Left ventricle myocardium inferior (tissue), 1 donor: ENCODE results near the gene ZNF441. TPM values are rescaled to one million over a fixed set of nuclear protein-coding genes. Genes with fewer than 3 reads are reported as not detected.

Experiments
- DNase-seq: peaks from one replicate; pipeline ENCODE4 v3.0.0-alpha.2; 2020
- H3K27ac ChIP-seq: fragments of 200-600 bp; replicated peaks from 2 replicates; pipeline ENCODE4 v1.8.0; 2021
- H3K27me3 ChIP-seq: fragments of 200-600 bp; 2 replicates; pipeline ENCODE4 v1.8.0; 2021; ENCODE audit warnings: low read depth
- H3K36me3 ChIP-seq: fragments of 200-600 bp; 2 replicates; pipeline ENCODE4 v1.8.0; 2021
- H3K4me1 ChIP-seq: fragments of 200-600 bp; 2 replicates; pipeline ENCODE4 v1.8.0; 2021
- H3K4me3 ChIP-seq: fragments of 200-600 bp; 2 replicates; pipeline ENCODE4 v1.8.0; 2021; ENCODE audit warnings: mild to moderate bottlenecking, moderate library complexity
- H3K9me3 ChIP-seq: fragments of 200-600 bp; replicated peaks from 2 replicates; pipeline ENCODE4 v1.8.0; 2021
- CTCF ChIP-seq: fragments of 200-600 bp; IDR thresholded peaks from 2 replicates; pipeline ENCODE4 v1.8.0; 2021; ENCODE audit warnings: antibody characterized with exemption, mild to moderate bottlenecking, borderline replicate concordance
- intact Hi-C: fragments of 100-400 bp; cut with micrococcal nuclease; formaldehyde crosslinking; loops from one replicate; pipeline ENCODE4 v1.11.0; 2022
- total RNA-seq: library from RNA; stranded (reverse); fragmentation: NEBNext Ultra II Directional; extraction: Animal tissue kit (Norgen Biotek cat#: 25700); gene quantifications from one replicate; pipeline ENCODE4 v1.2.1, GENCODE V29; 2021
- donor health status: DM: no; HTN: yes; CAD: no; lungs with severe emphysema.

The ZNF441 gene
- total RNA-seq, 1 donor from 2014 or later = 4.3 TPM

GRCh38 chr19:11749751-11750150, 17.0 kb upstream of the ZNF441 start:
- no peak for TF ChIP-seq CTCF
- H3K4me3 ChIP-seq = no peak overlapping the region
- intact Hi-C loops = no loop called here
- H3K27me3 ChIP-seq = no peaks in the 10 kb centered on the region
- no peaks in the 10 kb centered on the region for H3K4me1 ChIP-seq
- DNase-seq = no peak
- H3K27ac ChIP-seq = no peak overlapping the region
- H3K9me3 ChIP-seq = peaks cover 67% of the 10 kb centered on the region
- no peaks in the 10 kb centered on the region for H3K36me3 ChIP-seq

GRCh38 chr19:11752244-11752736, 14.5 kb upstream of the ZNF441 start:
- intact Hi-C loops = no loop called here
- no peak for DNase-seq
- H3K27ac ChIP-seq = no peak overlapping the region
- no peaks in the 10 kb centered on the region for H3K36me3 ChIP-seq
- TF ChIP-seq CTCF = no peak
- H3K27me3 ChIP-seq = no peaks in the 10 kb centered on the region
- H3K4me3 ChIP-seq = no peak overlapping the region
- no peaks in the 10 kb centered on the region for H3K4me1 ChIP-seq
- H3K9me3 ChIP-seq = peaks cover 74% of the 10 kb centered on the region

GRCh38 chr19:11754663-11755062, 12.1 kb upstream of the ZNF441 start:
- no peak for DNase-seq
- no peak overlapping the region for H3K4me3 ChIP-seq
- no peaks in the 10 kb centered on the region for H3K4me1 ChIP-seq
- no peaks in the 10 kb centered on the region for H3K27me3 ChIP-seq
- TF ChIP-seq CTCF = no peak
- no peaks in the 10 kb centered on the region for H3K36me3 ChIP-seq
- H3K9me3 ChIP-seq = peaks cover 57% of the 10 kb centered on the region
- intact Hi-C loops = no loop called here
- H3K27ac ChIP-seq = no peak overlapping the region

- H3K27ac ChIP-seq = no peak overlapping the region
- intact Hi-C loops = no loop called here
- no peak for TF ChIP-seq CTCF
- H3K4me3 ChIP-seq = no peak overlapping the region
- no peak for DNase-seq
- H3K9me3 ChIP-seq = peaks cover 36% of the 10 kb centered on the region
- no peaks in the 10 kb centered on the region for H3K36me3 ChIP-seq
- no peaks in the 10 kb centered on the region for H3K4me1 ChIP-seq
- H3K27me3 ChIP-seq = no peaks in the 10 kb centered on the region
Measured at GRCh38 chr19:11756965-11757364, 9.8 kb upstream of the ZNF441 start.

- H3K4me3 ChIP-seq = no peak overlapping the region
- no peaks in the 10 kb centered on the region for H3K36me3 ChIP-seq
- no peak for DNase-seq
- no peak overlapping the region for H3K27ac ChIP-seq
- H3K27me3 ChIP-seq = no peaks in the 10 kb centered on the region
- intact Hi-C loops = no loop called here
- H3K4me1 ChIP-seq = no peaks in the 10 kb centered on the region
- H3K9me3 ChIP-seq = peaks cover 33% of the 10 kb centered on the region
- no peak for TF ChIP-seq CTCF
Measured at GRCh38 chr19:11759805-11760204, 7.0 kb upstream of the ZNF441 start.

- peaks cover 12% of the 10 kb centered on the region for H3K9me3 ChIP-seq
- H3K27me3 ChIP-seq = no peaks in the 10 kb centered on the region
- no peak for TF ChIP-seq CTCF
- peaks cover 16% of the 10 kb centered on the region for H3K4me1 ChIP-seq
- no peak overlapping the region for H3K27ac ChIP-seq
- no peaks in the 10 kb centered on the region for H3K36me3 ChIP-seq
- no peak for DNase-seq
- intact Hi-C loops = no loop called here
- no peak overlapping the region for H3K4me3 ChIP-seq
Measured at GRCh38 chr19:11763117-11763516, 3.7 kb upstream of the ZNF441 start.
